ENCODE data around the gene MAB21L2. TPM values are rescaled to one million over a fixed set of nuclear protein-coding genes. Genes with fewer than 3 reads are reported as not detected.
A peak's percentile ranks its signal among the peaks of the same experiment; 100 is the strongest.

Gene MAB21L2
- total RNA-seq, 5 donors from 2014 or later (not counting 1 experiment from before 2014, with no cell fraction given), result not detected

DNA sequence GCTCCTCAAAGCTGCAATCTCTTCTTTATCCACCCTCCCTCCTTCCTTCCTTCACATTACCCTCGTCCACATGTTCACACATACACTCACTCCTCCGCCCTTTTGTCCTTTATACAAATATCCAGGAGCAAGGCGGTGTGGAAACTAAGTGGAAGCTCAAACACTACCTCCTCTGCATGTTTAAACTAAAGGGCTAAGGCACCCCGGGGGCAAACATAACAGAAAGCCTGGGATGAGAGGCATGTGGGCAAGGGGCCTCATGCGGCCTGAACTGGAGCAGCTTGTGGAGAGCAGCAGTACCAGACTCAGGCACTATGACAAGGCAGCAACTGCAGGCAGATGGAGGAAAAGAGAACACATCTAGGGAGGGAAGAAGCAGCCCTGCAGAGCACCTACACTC, 9.5 kb downstream of the MAB21L2 start:
- H3K4me3 Mint-ChIP-seq, result no peak overlapping the region
- no peaks in the 10 kb centered on the region for H3K9me3 Mint-ChIP-seq
- peaks cover 30% of the 10 kb centered on the region for H3K36me3 Mint-ChIP-seq
- no peak for DNase-seq
- Histone ChIP-seq H3K36me3 (ENCODE audit: control insufficient read depth in 2 of 2, extremely low read depth in 1 of 2, insufficient read depth in 1 of 2, low read length in 1 of 2) (peaks cover 0 to 11% of the 10 kb centered on the region in 2 donors), H3K4me1 (ENCODE audit: control insufficient read depth in 1 of 2, extremely low read depth in 1 of 2, insufficient read depth in 2 of 2, low read length in 2 of 2) (no peaks in the 10 kb centered on the region), H3K27me3 (replicated peaks in 1 of 2; ENCODE audit: control insufficient read depth in 2 of 2, extremely low read depth in 1 of 2, insufficient read depth in 2 of 2, low read length in 1 of 2) (no peaks in the 10 kb centered on the region), H3K27ac (ENCODE audit: low read length) (no peak overlapping the region), H3K4me3 (ENCODE audit: control insufficient read depth in 1 of 2, extremely low read depth in 1 of 2, low read length in 1 of 2) (no peak overlapping the region), H3K9me3 (no peaks in the 10 kb centered on the region)
- whole genome bisulfite sequencing (ENCODE audit: insufficient coverage), result 94% methylated on average over 5 of the region's 5 CpGs
- no peaks in the 10 kb centered on the region for H3K4me1 Mint-ChIP-seq
- H3K27me3 Mint-ChIP-seq, result no peaks in the 10 kb centered on the region
- peak overlapping the region in 1 of 2 donors; percentile 44 for H3K27ac Mint-ChIP-seq
- CTCF ChIA-PET, result interaction anchor here in 1 of 2 donors (0.6 to 0.7 kb wide), 2 partner anchors 234 to 561 kb away, joined by 3 to 7 read pairs; no protein-coding TSS in a partner anchor
- ATAC-seq (replicated peaks in 1 of 4), result no peak
- POLR2A ChIA-PET, result no interaction called here

DNA sequence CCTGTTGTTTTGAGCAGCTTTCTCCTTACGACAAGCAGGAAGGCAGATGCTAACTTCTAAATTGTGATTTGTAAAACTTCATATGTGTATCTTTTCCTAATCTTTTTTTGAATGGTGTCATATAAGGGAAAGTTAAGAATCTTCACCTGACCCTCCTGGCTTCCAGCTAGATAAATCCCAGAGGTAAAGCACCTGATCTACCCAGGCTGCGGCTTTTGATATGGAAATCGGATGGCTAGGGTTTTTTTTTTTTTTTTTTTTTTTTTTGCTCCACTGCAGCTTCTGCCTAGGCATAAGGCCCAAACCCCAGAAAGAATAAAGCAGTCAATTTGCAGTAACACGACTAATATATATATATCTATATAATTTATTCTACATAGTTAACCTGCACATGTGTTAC, 10.0 kb downstream of the MAB21L2 start:
- WGBS (ENCODE audit: insufficient coverage), result no CpG with 5 or more reads among the region's 4 CpGs
- Mint-ChIP-seq H3K27ac (no peak overlapping the region), H3K9me3 (no peaks in the 10 kb centered on the region), H3K4me1 (no peaks in the 10 kb centered on the region), H3K4me3 (no peak overlapping the region), H3K36me3 (peaks cover 26% of the 10 kb centered on the region), H3K27me3 (no peaks in the 10 kb centered on the region)
- Histone ChIP-seq H3K27me3 (replicated peaks in 1 of 2; ENCODE audit: control insufficient read depth in 2 of 2, extremely low read depth in 1 of 2, insufficient read depth in 2 of 2, low read length in 1 of 2) (no peaks in the 10 kb centered on the region), H3K27ac (ENCODE audit: low read length) (no peak overlapping the region), H3K36me3 (ENCODE audit: control insufficient read depth in 2 of 2, extremely low read depth in 1 of 2, insufficient read depth in 1 of 2, low read length in 1 of 2) (peaks cover 0 to 11% of the 10 kb centered on the region in 2 donors), H3K9me3 (no peaks in the 10 kb centered on the region), H3K4me1 (ENCODE audit: control insufficient read depth in 1 of 2, extremely low read depth in 1 of 2, insufficient read depth in 2 of 2, low read length in 2 of 2) (no peaks in the 10 kb centered on the region), H3K4me3 (ENCODE audit: control insufficient read depth in 1 of 2, extremely low read depth in 1 of 2, low read length in 1 of 2) (no peak overlapping the region)
- CTCF ChIA-PET, result interaction anchor here in 1 of 2 donors (0.6 to 0.7 kb wide), 2 partner anchors 234 to 561 kb away, joined by 3 to 7 read pairs; no protein-coding TSS in a partner anchor
- ATAC-seq (replicated peaks in 1 of 4), result no peak
- POLR2A ChIA-PET, result no interaction called here
- no peak for DNase-seq

- H3K36me3 Mint-ChIP-seq, result peaks cover 24% of the 10 kb centered on the region
- no peaks in the 10 kb centered on the region for H3K4me1 Mint-ChIP-seq
- H3K9me3 ChIP-seq, result no peaks in the 10 kb centered on the region
- no CpG with 5 or more reads among the region's 1 CpG for WGBS (ENCODE audit: insufficient coverage)
- no peaks in the 10 kb centered on the region for H3K27me3 ChIP-seq (replicated peaks in 1 of 2; ENCODE audit: control insufficient read depth in 2 of 2, extremely low read depth in 1 of 2, insufficient read depth in 2 of 2, low read length in 1 of 2)
- H3K27ac Mint-ChIP-seq, result no peak overlapping the region
- ATAC-seq (replicated peaks in 1 of 4) (no peak), DNase-seq (no peak)
- CTCF ChIA-PET, result no interaction called here
- no peak overlapping the region for H3K4me3 Mint-ChIP-seq
- no peak overlapping the region for H3K27ac ChIP-seq (ENCODE audit: low read length)
- no peaks in the 10 kb centered on the region for H3K27me3 Mint-ChIP-seq
- no peaks in the 10 kb centered on the region for H3K4me1 ChIP-seq (ENCODE audit: control insufficient read depth in 1 of 2, extremely low read depth in 1 of 2, insufficient read depth in 2 of 2, low read length in 2 of 2)
- peaks cover 0 to 19% of the 10 kb centered on the region in 2 donors for H3K36me3 ChIP-seq (ENCODE audit: control insufficient read depth in 2 of 2, extremely low read depth in 1 of 2, insufficient read depth in 1 of 2, low read length in 1 of 2)
- POLR2A ChIA-PET, result no interaction called here
- no peaks in the 10 kb centered on the region for H3K9me3 Mint-ChIP-seq
- no peak overlapping the region for H3K4me3 ChIP-seq (ENCODE audit: control insufficient read depth in 1 of 2, extremely low read depth in 1 of 2, low read length in 1 of 2)
These were observed 12.0 kb downstream of the MAB21L2 start for GRCh38 chr4:150593996-150594395.

- Histone ChIP-seq H3K9me3 (no peaks in the 10 kb centered on the region), H3K36me3 (ENCODE audit: control insufficient read depth in 2 of 2, extremely low read depth in 1 of 2, insufficient read depth in 1 of 2, low read length in 1 of 2) (peaks cover 2 to 9% of the 10 kb centered on the region in 2 donors), H3K27me3 (replicated peaks in 1 of 2; ENCODE audit: control insufficient read depth in 2 of 2, extremely low read depth in 1 of 2, insufficient read depth in 2 of 2, low read length in 1 of 2) (no peaks in the 10 kb centered on the region), H3K4me1 (ENCODE audit: control insufficient read depth in 1 of 2, extremely low read depth in 1 of 2, insufficient read depth in 2 of 2, low read length in 2 of 2) (no peaks in the 10 kb centered on the region), H3K27ac (ENCODE audit: low read length) (no peak overlapping the region), H3K4me3 (ENCODE audit: control insufficient read depth in 1 of 2, extremely low read depth in 1 of 2, low read length in 1 of 2) (no peak overlapping the region)
- WGBS (ENCODE audit: insufficient coverage), result 95% methylated on average over 11 of the region's 12 CpGs
- Mint-ChIP-seq H3K4me1 (no peaks in the 10 kb centered on the region), H3K9me3 (no peaks in the 10 kb centered on the region), H3K4me3 (no peak overlapping the region), H3K36me3 (peaks cover 19% of the 10 kb centered on the region), H3K27ac (no peak overlapping the region), H3K27me3 (no peaks in the 10 kb centered on the region)
- no peak for ATAC-seq (replicated peaks in 1 of 4)
- CTCF ChIA-PET, result no interaction called here
- no peak for DNase-seq
- POLR2A ChIA-PET, result no interaction called here
These were observed 17.0 kb downstream of the MAB21L2 start for GRCh38 chr4:150598909-150599308.

- Mint-ChIP-seq H3K27ac (no peak overlapping the region), H3K4me3 (no peak overlapping the region), H3K4me1 (no peaks in the 10 kb centered on the region), H3K36me3 (peaks cover 22% of the 10 kb centered on the region), H3K9me3 (no peaks in the 10 kb centered on the region), H3K27me3 (no peaks in the 10 kb centered on the region)
- ATAC-seq (replicated peaks in 1 of 4), result no peak
- no peak for DNase-seq
- Histone ChIP-seq H3K36me3 (ENCODE audit: control insufficient read depth in 2 of 2, extremely low read depth in 1 of 2, insufficient read depth in 1 of 2, low read length in 1 of 2) (peaks cover 2 to 9% of the 10 kb centered on the region in 2 donors), H3K27me3 (replicated peaks in 1 of 2; ENCODE audit: control insufficient read depth in 2 of 2, extremely low read depth in 1 of 2, insufficient read depth in 2 of 2, low read length in 1 of 2) (no peaks in the 10 kb centered on the region), H3K4me1 (ENCODE audit: control insufficient read depth in 1 of 2, extremely low read depth in 1 of 2, insufficient read depth in 2 of 2, low read length in 2 of 2) (no peaks in the 10 kb centered on the region), H3K9me3 (no peaks in the 10 kb centered on the region), H3K4me3 (ENCODE audit: control insufficient read depth in 1 of 2, extremely low read depth in 1 of 2, low read length in 1 of 2) (no peak overlapping the region), H3K27ac (ENCODE audit: low read length) (no peak overlapping the region)
- CTCF ChIA-PET, result no interaction called here
- POLR2A ChIA-PET, result no interaction called here
- WGBS (ENCODE audit: insufficient coverage), result no CpG with 5 or more reads among the region's 1 CpG
These were observed 17.6 kb downstream of the MAB21L2 start for GRCh38 chr4:150599547-150599946.

DNA sequence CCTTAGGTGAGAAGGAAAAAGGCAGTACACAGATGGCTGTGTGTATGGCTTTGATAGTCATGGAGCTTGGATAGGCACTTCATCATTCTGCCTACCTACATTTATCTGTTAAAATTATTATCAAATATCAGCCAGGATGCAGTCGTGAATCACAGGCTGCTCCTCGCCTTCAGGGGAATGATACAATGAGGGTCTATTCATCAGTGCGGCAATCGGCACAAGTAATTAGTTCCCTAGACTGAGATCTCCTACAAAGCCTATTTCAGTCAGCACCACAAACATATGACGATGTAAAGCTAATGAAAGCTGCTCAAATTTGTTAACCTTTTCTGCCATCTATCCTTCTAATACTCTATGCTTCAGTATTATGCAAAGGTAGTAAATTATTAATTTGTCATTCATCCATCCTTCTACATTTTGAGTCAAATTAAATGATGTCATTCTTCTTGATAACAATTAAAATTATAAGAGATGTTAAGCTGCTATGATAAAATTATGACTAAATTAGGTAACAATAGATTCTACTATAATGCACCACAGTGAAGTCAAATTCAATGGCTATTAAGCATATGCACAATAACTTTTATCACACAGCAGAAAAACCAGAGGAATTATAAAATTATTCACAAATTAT, 19.0 kb downstream of the MAB21L2 start:
- Histone ChIP-seq H3K4me3 (ENCODE audit: control insufficient read depth in 1 of 2, extremely low read depth in 1 of 2, low read length in 1 of 2) (no peak overlapping the region), H3K9me3 (no peaks in the 10 kb centered on the region), H3K27me3 (replicated peaks in 1 of 2; ENCODE audit: control insufficient read depth in 2 of 2, extremely low read depth in 1 of 2, insufficient read depth in 2 of 2, low read length in 1 of 2) (no peaks in the 10 kb centered on the region), H3K36me3 (ENCODE audit: control insufficient read depth in 2 of 2, extremely low read depth in 1 of 2, insufficient read depth in 1 of 2, low read length in 1 of 2) (peaks cover 2 to 9% of the 10 kb centered on the region in 2 donors), H3K27ac (ENCODE audit: low read length) (no peak overlapping the region), H3K4me1 (ENCODE audit: control insufficient read depth in 1 of 2, extremely low read depth in 1 of 2, insufficient read depth in 2 of 2, low read length in 2 of 2) (no peaks in the 10 kb centered on the region)
- H3K27ac Mint-ChIP-seq, result no peak overlapping the region
- ATAC-seq (replicated peaks in 1 of 4), result no peak
- no peaks in the 10 kb centered on the region for H3K4me1 Mint-ChIP-seq
- CTCF ChIA-PET, result interaction anchor here in 1 of 2 donors (0.6 kb wide), 1 partner anchor 142 kb away, joined by 3 read pairs; no protein-coding TSS in a partner anchor
- DNase-seq, result no peak
- no peaks in the 10 kb centered on the region for H3K9me3 Mint-ChIP-seq
- no CpG with 5 or more reads among the region's 5 CpGs for WGBS (ENCODE audit: insufficient coverage)
- H3K27me3 Mint-ChIP-seq, result no peaks in the 10 kb centered on the region
- peaks cover 22% of the 10 kb centered on the region for H3K36me3 Mint-ChIP-seq
- POLR2A ChIA-PET, result interaction anchor here in 1 of 2 donors (0.6 kb wide), 1 partner anchor 8 kb away, joined by 3 read pairs; no protein-coding TSS in a partner anchor
- no peak overlapping the region for H3K4me3 Mint-ChIP-seq
